Naive thymus-derived CD4-positive, alpha-beta T cell (primary cell): Measurements from ENCODE around the gene PIP4K2A. TPM values are rescaled to one million over a fixed set of nuclear protein-coding genes. Genes with fewer than 3 reads are reported as not detected.

Experiments used
- ATAC-seq: fragments of 150-1000 bp; cut with Tn5 transposase; 2 replicates; pipeline ENCODE4 v1.10.0; 2021; ENCODE audit warnings: mild to moderate bottlenecking, moderate library complexity
- CTCF ChIA-PET: fragments of 350-600 bp; sonication (Branson Sonifier 250); formaldehyde crosslinking; loops from one replicate; lab custom pipeline; 2021; ENCODE audit warnings: antibody characterized with exemption; lab: Charles Lee
- POLR2A ChIA-PET: fragments of 350-600 bp; sonication (Branson Sonifier 250); formaldehyde crosslinking; loops from one replicate; lab custom pipeline; 2021; ENCODE audit warnings: antibody characterized with exemption, inconsistent platforms; lab: Charles Lee
- DNase-seq, 9 donors: peaks; one replicate each; pipeline versions ENCODE4 v3.0.0 to v3.0.0-alpha.2; 2020 to 2022; ENCODE audit warnings: mixed read lengths in 1 of 9
- H3K27ac ChIP-seq: one replicate; pipeline ENCODE4 v1.7.0; 2013; ENCODE audit warnings: mild to moderate bottlenecking, low read depth, low read length, moderate library complexity
- H3K27me3 ChIP-seq, 2 donors: one replicate each; pipeline ENCODE4 v1.7.0; 2013; ENCODE audit warnings: low read length in 2 of 2, mild to moderate bottlenecking in 2 of 2, moderate library complexity in 2 of 2; ENCODE audit not compliant: control insufficient read depth in 2 of 2, insufficient read depth in 2 of 2
- H3K36me3 ChIP-seq, 3 experiments: 1 replicate in 2 of 3; 2 replicates in 1 of 3; pipeline ENCODE4 v1.7.0; 2013; ENCODE audit warnings: low read length in 3 of 3, mild to moderate bottlenecking in 3 of 3, moderate library complexity in 1 of 3; ENCODE audit not compliant: insufficient read depth in 3 of 3, control insufficient read depth in 2 of 3
- H3K4me1 ChIP-seq, 2 donors: one replicate each; pipeline ENCODE4 v1.7.0; 2013; ENCODE audit warnings: low read length in 2 of 2, mild to moderate bottlenecking in 2 of 2, moderate library complexity in 1 of 2; ENCODE audit not compliant: control insufficient read depth in 2 of 2, insufficient read depth in 2 of 2
- H3K4me3 ChIP-seq: 2 replicates; pipeline ENCODE4 v1.7.0; 2013; ENCODE audit warnings: mild to moderate bottlenecking, low read length
- H3K9me3 ChIP-seq, 3 experiments: 1 replicate in 2 of 3; 2 replicates in 1 of 3; pipeline ENCODE4 v1.7.0; 2013; ENCODE audit warnings: low read length in 3 of 3; ENCODE audit not compliant: control insufficient read depth in 2 of 3
- H3K27ac Mint-ChIP-seq, 9 donors: one replicate each; pipeline ENCODE4 v1.8.0; 2020 to 2022; ENCODE audit warnings: mixed read lengths in 9 of 9, mild to moderate bottlenecking in 8 of 9, moderate library complexity in 5 of 9, inconsistent platforms in 2 of 9
- H3K27me3 Mint-ChIP-seq, 5 donors: one replicate each; pipeline ENCODE4 v1.8.0; 2021 to 2022; ENCODE audit warnings: mixed read lengths in 5 of 5, mild to moderate bottlenecking in 1 of 5
- H3K36me3 Mint-ChIP-seq, 5 donors: one replicate each; pipeline ENCODE4 v1.8.0; 2020 to 2022; ENCODE audit warnings: mixed read lengths in 5 of 5, mild to moderate bottlenecking in 3 of 5, inconsistent platforms in 1 of 5
- H3K4me1 Mint-ChIP-seq, 7 donors: one replicate each; pipeline ENCODE4 v1.8.0; 2020 to 2022; ENCODE audit warnings: mixed read lengths in 7 of 7, mild to moderate bottlenecking in 3 of 7, inconsistent platforms in 1 of 7
- H3K4me3 Mint-ChIP-seq, 10 donors: one replicate each; pipeline ENCODE4 v1.8.0; 2020 to 2022; ENCODE audit warnings: mild to moderate bottlenecking in 10 of 10, mixed read lengths in 10 of 10, moderate library complexity in 6 of 10, inconsistent platforms in 2 of 10
- H3K9me3 Mint-ChIP-seq, 11 donors: one replicate each; pipeline ENCODE4 v1.8.0; 2020 to 2022; ENCODE audit warnings: mixed read lengths in 11 of 11, mild to moderate bottlenecking in 4 of 11, inconsistent platforms in 1 of 11, moderate library complexity in 1 of 11
- intact Hi-C, 2 donors: fragments of 100-400 bp; cut with micrococcal nuclease; formaldehyde crosslinking; loops; one replicate each; pipeline ENCODE4 v1.15.1; 2023
- polyA plus RNA-seq, 2 donors: library from polyadenylated mRNA; unstranded; fragments of 300-500 nt; fragmentation: Illumina TruSeq; gene quantifications; one replicate each; pipeline ENCODE4 v1.2.3, GENCODE V29; 2021
- total RNA-seq, 6 experiments: library from RNA in 5 of 6; stranded (reverse) in 5 of 6; gene quantifications; 1 replicate in 5 of 6; 2 replicates in 1 of 6; pipeline ENCODE4 v1.2.3 and lab custom pipeline; 2021 to 2026

The PIP4K2A gene
- total and polyA plus RNA-seq, 7 experiments from 2014 or later = 40.9 to 152 (median 134) TPM

- no peak for ATAC-seq
- H3K36me3 Mint-ChIP-seq = peaks cover 0 to 17% (median 16%) of the 10 kb centered on the region in 5 donors
- peak overlapping the region; percentile 68 for H3K27ac ChIP-seq
- peak overlapping the region in 5 of 10 donors; percentile 66 to 83 (median 75) for H3K4me3 Mint-ChIP-seq
- intact Hi-C loops = loop anchor here (5.0 to 10.0 kb wide), 2 partner anchors 81 to 464 kb away; partner anchors contain the start of genes MSRB2 (in 1 of the 2) and PIP4K2A (in 1 of the 2)
- H3K4me3 ChIP-seq = peak overlapping the region; percentile 37
- peaks cover 61 to 97% of the 10 kb centered on the region in 2 donors for H3K4me1 ChIP-seq
- no peaks in the 10 kb centered on the region for H3K36me3 ChIP-seq
- no peak for DNase-seq
- POLR2A ChIA-PET = interaction anchor here (0.9 to 4.2 kb wide), 10 partner anchors 10 to 35 kb away, joined by 3 to 31 read pairs (median 6); no protein-coding TSS in a partner anchor
- peaks cover 0 to 9% (median 0%) of the 10 kb centered on the region in 11 donors for H3K9me3 Mint-ChIP-seq
- CTCF ChIA-PET = interaction anchor here (1.5 kb wide), 1 partner anchor 13 kb away, joined by 3 read pairs; no protein-coding TSS in a partner anchor
- peak overlapping the region; percentile 11 to 98 (median 90) for H3K27ac Mint-ChIP-seq
- no peaks in the 10 kb centered on the region for H3K27me3 Mint-ChIP-seq
- no peaks in the 10 kb centered on the region for H3K9me3 ChIP-seq
- H3K27me3 ChIP-seq = no peaks in the 10 kb centered on the region
- H3K4me1 Mint-ChIP-seq = peaks cover 65 to 99% (median 96%) of the 10 kb centered on the region in 7 donors
Observed at GRCh38 chr10:22631185-22631584, 83.2 kb downstream of the PIP4K2A start.

- H3K27me3 ChIP-seq = no peaks in the 10 kb centered on the region
- no peaks in the 10 kb centered on the region for H3K36me3 ChIP-seq
- no peaks in the 10 kb centered on the region for H3K9me3 ChIP-seq
- H3K4me1 ChIP-seq = peaks cover 66 to 97% of the 10 kb centered on the region in 2 donors
- peak overlapping the region; percentile 68 for H3K27ac ChIP-seq
- ATAC-seq (peak; percentile 89), DNase-seq (peak in 6 of 9 donors; percentile 27 to 73 (median 38))
- H3K9me3 Mint-ChIP-seq = peaks cover 0 to 5% (median 0%) of the 10 kb centered on the region in 11 donors
- peak overlapping the region; percentile 68 to 98 (median 90) for H3K27ac Mint-ChIP-seq
- H3K4me3 Mint-ChIP-seq = peak overlapping the region; percentile 3 to 85 (median 72)
- intact Hi-C loops = loop anchor here (1.0 to 10.0 kb wide), 10 partner anchors 8 to 464 kb away; partner anchors contain the start of genes PIP4K2A (in 2 of the 2) and MSRB2 (in 1 of the 2)
- peaks cover 65 to 100% (median 98%) of the 10 kb centered on the region in 7 donors for H3K4me1 Mint-ChIP-seq
- POLR2A ChIA-PET = interaction anchor here (0.9 to 4.2 kb wide), 12 partner anchors 9 to 1104 kb away, joined by 3 to 31 read pairs (median 6); no protein-coding TSS in a partner anchor
- CTCF ChIA-PET = interaction anchor here (0.7 to 1.5 kb wide), 2 partner anchors 19 to 25 kb away, joined by 3 to 4 read pairs; no protein-coding TSS in a partner anchor
- peaks cover 0 to 16% (median 12%) of the 10 kb centered on the region in 5 donors for H3K36me3 Mint-ChIP-seq
- peak overlapping the region; percentile 37 for H3K4me3 ChIP-seq
- H3K27me3 Mint-ChIP-seq = no peaks in the 10 kb centered on the region
Observed at GRCh38 chr10:22630234-22631174, 83.9 kb downstream of the PIP4K2A start.

GRCh38 chr10:22629852-22630233 is 84.5 kb downstream of the PIP4K2A start:
- DNase-seq (no peak), ATAC-seq (no peak)
- H3K4me1 ChIP-seq = peaks cover 71 to 97% of the 10 kb centered on the region in 2 donors
- ChIA-PET POLR2A (interaction anchor here (0.9 to 4.2 kb wide), 10 partner anchors 9 to 1103 kb away, joined by 3 to 31 read pairs (median 6); partner anchors contain the start of gene PIP4K2A), CTCF (interaction anchor here (0.7 to 1.5 kb wide), 2 partner anchors 18 to 25 kb away, joined by 3 to 4 read pairs; no protein-coding TSS in a partner anchor)
- H3K27ac Mint-ChIP-seq = peak overlapping the region; percentile 68 to 98 (median 90)
- H3K27ac ChIP-seq = peak overlapping the region; percentile 68
- H3K4me1 Mint-ChIP-seq = peaks cover 62 to 100% (median 98%) of the 10 kb centered on the region in 7 donors
- no peaks in the 10 kb centered on the region for H3K27me3 Mint-ChIP-seq
- no peaks in the 10 kb centered on the region for H3K9me3 ChIP-seq
- peaks cover 0 to 2% (median 0%) of the 10 kb centered on the region in 11 donors for H3K9me3 Mint-ChIP-seq
- intact Hi-C loops = loop anchor here (1.0 to 10.0 kb wide), 11 partner anchors 8 to 465 kb away; partner anchors contain the start of genes PIP4K2A (in 2 of the 2) and MSRB2 (in 1 of the 2)
- H3K36me3 Mint-ChIP-seq = peaks cover 0 to 13% (median 6%) of the 10 kb centered on the region in 5 donors
- no peaks in the 10 kb centered on the region for H3K27me3 ChIP-seq
- peak overlapping the region; percentile 37 for H3K4me3 ChIP-seq
- H3K4me3 Mint-ChIP-seq = peak overlapping the region; percentile 62 to 85 (median 74)
- no peaks in the 10 kb centered on the region for H3K36me3 ChIP-seq

GRCh38 chr10:22629126-22629525 is 85.3 kb downstream of the PIP4K2A start:
- Mint-ChIP-seq H3K4me1 (peaks cover 61 to 100% (median 98%) of the 10 kb centered on the region in 7 donors), H3K27me3 (no peaks in the 10 kb centered on the region), H3K36me3 (peaks cover 0 to 10% (median 4%) of the 10 kb centered on the region in 5 donors), H3K27ac (peak overlapping the region; percentile 36 to 98 (median 85)), H3K9me3 (peaks cover 0 to 2% (median 0%) of the 10 kb centered on the region in 11 donors), H3K4me3 (peak overlapping the region in 9 of 10 donors; percentile 13 to 66 (median 54))
- intact Hi-C loops = loop anchor here in 1 of 2 donors (1.0 kb wide), 1 partner anchor 17 kb away; no protein-coding TSS in a partner anchor
- Histone ChIP-seq H3K4me3 (no peak overlapping the region), H3K27me3 (no peaks in the 10 kb centered on the region), H3K36me3 (no peaks in the 10 kb centered on the region), H3K9me3 (no peaks in the 10 kb centered on the region), H3K4me1 (peaks cover 78 to 97% of the 10 kb centered on the region in 2 donors), H3K27ac (peak overlapping the region; percentile 68)
- CTCF ChIA-PET = interaction anchor here (1.5 kb wide), 1 partner anchor 24 kb away, joined by 4 read pairs; no protein-coding TSS in a partner anchor
- ATAC-seq (no peak), DNase-seq (no peak)
- POLR2A ChIA-PET = interaction anchor here (0.9 to 4.2 kb wide), 7 partner anchors 10 to 85 kb away, joined by 3 to 31 read pairs (median 4); partner anchors contain the start of gene PIP4K2A

- Mint-ChIP-seq H3K4me1 (peaks cover 64 to 100% (median 98%) of the 10 kb centered on the region in 7 donors), H3K27ac (peak overlapping the region; percentile 36 to 98 (median 85)), H3K4me3 (peak overlapping the region in 6 of 10 donors; percentile 31 to 66 (median 63)), H3K27me3 (no peaks in the 10 kb centered on the region), H3K36me3 (peaks cover 0 to 10% (median 0%) of the 10 kb centered on the region in 5 donors), H3K9me3 (peaks cover 0 to 2% (median 0%) of the 10 kb centered on the region in 11 donors)
- Histone ChIP-seq H3K36me3 (no peaks in the 10 kb centered on the region), H3K4me1 (peaks cover 85 to 97% of the 10 kb centered on the region in 2 donors), H3K4me3 (no peak overlapping the region), H3K27me3 (no peaks in the 10 kb centered on the region), H3K27ac (peak overlapping the region; percentile 68), H3K9me3 (no peaks in the 10 kb centered on the region)
- ATAC-seq (no peak), DNase-seq (no peak)
- CTCF ChIA-PET = interaction anchor here (0.7 kb wide), 1 partner anchor 384 kb away, joined by 4 read pairs; no protein-coding TSS in a partner anchor
- intact Hi-C loops = no loop called here
- POLR2A ChIA-PET = interaction anchor here (1.0 to 4.2 kb wide), 3 partner anchors 17 to 38 kb away, joined by 3 to 31 read pairs (median 3); no protein-coding TSS in a partner anchor
Observed at GRCh38 chr10:22628309-22628708, 86.1 kb downstream of the PIP4K2A start.
